ENCODE measurements around the gene NFATC1. TPM values are rescaled to one million over a fixed set of nuclear protein-coding genes. Genes with fewer than 3 reads are reported as not detected.

The NFATC1 gene
- total RNA-seq, 1 donor from 2014 or later: 7.1 TPM

- H3K27me3 Mint-ChIP-seq (ENCODE audit: low read depth): no peaks in the 10 kb centered on the region
- no peak overlapping the region for H3K27ac Mint-ChIP-seq (ENCODE audit: unreplicated experiment)
- no peaks in the 10 kb centered on the region for H3K36me3 Mint-ChIP-seq (ENCODE audit: low read depth)
- peak; percentile 73 for TF ChIP-seq CTCF (IDR thresholded peaks at IDR 0.05)
- H3K4me3 Mint-ChIP-seq (ENCODE audit: unreplicated experiment): peak overlapping the region; percentile 78
- peak; percentile 91 for DNase-seq (ENCODE audit: low spot score)
- no peaks in the 10 kb centered on the region for H3K9me3 Mint-ChIP-seq (ENCODE audit: low read depth)
- peaks cover 17% of the 10 kb centered on the region for H3K4me1 Mint-ChIP-seq (ENCODE audit: low read depth)
Observed at GRCh38 chr18:79396431-79397246, 909 bp downstream of the NFATC1 start.

- no peaks in the 10 kb centered on the region for H3K9me3 Mint-ChIP-seq (ENCODE audit: low read depth)
Observed at GRCh38 chr18:79397247-79397829, 1.6 kb downstream of the NFATC1 start.

GRCh38 chr18:79397830-79398761, 2.4 kb downstream of the NFATC1 start:
- Mint-ChIP-seq H3K4me3 (ENCODE audit: unreplicated experiment) (no peak overlapping the region), H3K9me3 (ENCODE audit: low read depth) (no peaks in the 10 kb centered on the region), H3K27ac (ENCODE audit: unreplicated experiment) (no peak overlapping the region), H3K27me3 (ENCODE audit: low read depth) (no peaks in the 10 kb centered on the region), H3K4me1 (ENCODE audit: low read depth) (peaks cover 21% of the 10 kb centered on the region), H3K36me3 (ENCODE audit: low read depth) (no peaks in the 10 kb centered on the region)
- TF ChIP-seq CTCF (IDR thresholded peaks at IDR 0.05): no peak
- peak; percentile 90 for DNase-seq (ENCODE audit: low spot score)

More at GRCh38 chr18:79397247-79397829, 1.6 kb downstream of the NFATC1 start:
- Mint-ChIP-seq H3K27me3 (ENCODE audit: low read depth) (no peaks in the 10 kb centered on the region), H3K4me1 (ENCODE audit: low read depth) (peaks cover 17% of the 10 kb centered on the region), H3K4me3 (ENCODE audit: unreplicated experiment) (no peak overlapping the region), H3K36me3 (ENCODE audit: low read depth) (no peaks in the 10 kb centered on the region), H3K27ac (ENCODE audit: unreplicated experiment) (no peak overlapping the region)
- no peak for TF ChIP-seq CTCF (IDR thresholded peaks at IDR 0.05)
- DNase-seq (ENCODE audit: low spot score): peak; percentile 47

- peak overlapping the region; percentile 7 for H3K4me3 Mint-ChIP-seq (ENCODE audit: unreplicated experiment)
- H3K4me1 Mint-ChIP-seq (ENCODE audit: low read depth): peaks cover 27% of the 10 kb centered on the region
- H3K27me3 Mint-ChIP-seq (ENCODE audit: low read depth): no peaks in the 10 kb centered on the region
- no peak overlapping the region for H3K27ac Mint-ChIP-seq (ENCODE audit: unreplicated experiment)
- H3K9me3 Mint-ChIP-seq (ENCODE audit: low read depth): no peaks in the 10 kb centered on the region
- DNase-seq (ENCODE audit: low spot score): peak; percentile 92
- no peaks in the 10 kb centered on the region for H3K36me3 Mint-ChIP-seq (ENCODE audit: low read depth)
- TF ChIP-seq CTCF (IDR thresholded peaks at IDR 0.05): no peak
Observed at GRCh38 chr18:79399275-79400081, 3.7 kb downstream of the NFATC1 start.

Measured in chondrocyte (in vitro differentiated cells).